GM18520 (cell line): ENCODE results near the gene C1orf226.

Experiments used
- ATAC-seq: cut with Tn5 transposase; IDR thresholded peaks from one replicate; pipeline ENCODE4 v1.9.1; 2021; ENCODE audit not compliant: unreplicated experiment

The C1orf226 gene

DNA sequence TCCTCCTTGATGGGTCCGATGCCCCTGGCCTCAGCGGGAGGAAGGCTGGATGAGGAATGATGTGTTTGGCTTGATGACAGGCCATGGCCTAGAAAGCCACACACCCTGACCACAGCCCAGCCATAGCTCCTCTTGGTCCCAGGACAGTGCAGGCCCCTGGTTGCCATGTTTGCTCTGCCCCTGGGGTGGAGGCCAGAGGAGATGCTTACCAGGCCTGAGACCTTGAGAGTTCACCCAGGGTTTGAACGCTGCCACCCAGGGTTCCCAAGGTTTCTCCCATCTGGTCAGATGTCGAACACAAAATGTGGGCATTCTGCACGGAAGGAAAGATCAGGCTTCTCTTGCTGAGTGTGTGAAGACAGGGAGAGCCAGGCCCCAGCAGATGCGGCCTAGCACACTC lies 2.6 kb downstream of the C1orf226 start:
- no peak for ATAC-seq

DNA sequence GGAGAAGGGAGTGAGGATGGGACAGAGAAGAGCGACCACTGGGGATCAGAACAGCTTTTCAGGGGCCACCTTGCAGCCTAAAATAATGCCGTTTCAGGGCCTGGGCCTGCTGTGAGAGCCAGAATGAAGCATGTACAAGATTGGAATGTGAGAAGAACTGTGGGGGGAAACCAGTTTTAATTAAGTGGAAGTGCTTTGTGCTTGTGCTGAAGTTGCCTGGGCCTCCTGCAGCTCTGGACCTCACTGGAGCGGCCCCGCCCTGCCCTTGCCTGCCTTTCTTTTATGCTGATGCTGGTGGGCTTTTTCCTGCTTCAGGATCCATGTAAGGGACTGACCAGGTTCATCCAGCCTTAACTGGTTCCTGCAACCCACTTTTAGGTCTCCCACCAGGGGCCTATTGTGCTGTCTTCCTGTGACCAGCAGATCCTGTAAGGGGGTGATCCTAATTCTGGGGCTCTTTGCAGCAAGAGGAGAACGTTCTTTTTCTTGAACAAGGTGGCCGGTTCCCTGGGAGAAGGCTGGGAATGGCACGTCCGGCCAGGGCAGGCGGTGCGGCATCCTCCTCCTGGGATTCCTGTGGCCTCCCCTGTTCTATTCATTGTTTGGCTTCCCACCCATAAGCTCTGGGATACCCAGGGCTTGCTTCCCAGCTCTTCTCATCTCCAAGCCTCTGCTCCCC lies 3.2 kb downstream of the C1orf226 start:
- no peak for ATAC-seq

DNA sequence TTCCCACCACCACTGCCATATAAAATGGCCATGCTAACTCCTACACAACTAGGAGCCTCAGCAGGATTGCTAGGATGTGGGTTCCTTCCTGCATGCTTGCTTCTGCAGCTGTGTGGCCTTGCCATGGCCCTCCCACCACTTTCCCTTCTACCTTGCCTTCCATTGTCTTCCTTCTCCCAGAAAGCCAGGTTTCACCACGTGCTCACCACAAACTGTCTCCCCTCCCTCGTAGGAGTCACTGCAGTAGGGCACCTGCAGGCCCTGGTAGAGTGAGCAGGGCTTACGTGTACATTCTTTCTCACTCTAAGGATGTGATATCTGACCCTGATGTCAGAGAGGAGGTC lies 3.7 kb downstream of the C1orf226 start:
- ATAC-seq, result no peak

DNA sequence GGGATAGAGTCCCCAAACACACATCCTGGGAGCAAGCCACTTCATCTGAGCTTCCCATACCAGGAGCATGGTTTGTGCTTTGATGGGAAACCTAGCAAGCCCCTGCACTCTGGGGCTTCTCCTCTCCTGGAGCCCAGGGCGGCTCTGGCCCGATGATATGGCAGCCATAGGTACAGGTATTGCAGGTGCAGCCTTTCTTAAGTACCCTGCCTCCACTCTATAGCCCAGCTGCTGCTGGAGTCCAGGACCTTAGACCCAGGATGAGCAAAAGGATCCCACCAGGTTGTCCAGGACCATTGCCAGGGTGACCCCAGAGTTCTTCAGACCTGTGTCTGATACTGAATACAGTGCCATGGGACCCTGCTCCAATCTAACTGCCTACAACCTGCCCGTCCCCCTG lies 4.2 kb downstream of the C1orf226 start:
- no peak for ATAC-seq

DNA sequence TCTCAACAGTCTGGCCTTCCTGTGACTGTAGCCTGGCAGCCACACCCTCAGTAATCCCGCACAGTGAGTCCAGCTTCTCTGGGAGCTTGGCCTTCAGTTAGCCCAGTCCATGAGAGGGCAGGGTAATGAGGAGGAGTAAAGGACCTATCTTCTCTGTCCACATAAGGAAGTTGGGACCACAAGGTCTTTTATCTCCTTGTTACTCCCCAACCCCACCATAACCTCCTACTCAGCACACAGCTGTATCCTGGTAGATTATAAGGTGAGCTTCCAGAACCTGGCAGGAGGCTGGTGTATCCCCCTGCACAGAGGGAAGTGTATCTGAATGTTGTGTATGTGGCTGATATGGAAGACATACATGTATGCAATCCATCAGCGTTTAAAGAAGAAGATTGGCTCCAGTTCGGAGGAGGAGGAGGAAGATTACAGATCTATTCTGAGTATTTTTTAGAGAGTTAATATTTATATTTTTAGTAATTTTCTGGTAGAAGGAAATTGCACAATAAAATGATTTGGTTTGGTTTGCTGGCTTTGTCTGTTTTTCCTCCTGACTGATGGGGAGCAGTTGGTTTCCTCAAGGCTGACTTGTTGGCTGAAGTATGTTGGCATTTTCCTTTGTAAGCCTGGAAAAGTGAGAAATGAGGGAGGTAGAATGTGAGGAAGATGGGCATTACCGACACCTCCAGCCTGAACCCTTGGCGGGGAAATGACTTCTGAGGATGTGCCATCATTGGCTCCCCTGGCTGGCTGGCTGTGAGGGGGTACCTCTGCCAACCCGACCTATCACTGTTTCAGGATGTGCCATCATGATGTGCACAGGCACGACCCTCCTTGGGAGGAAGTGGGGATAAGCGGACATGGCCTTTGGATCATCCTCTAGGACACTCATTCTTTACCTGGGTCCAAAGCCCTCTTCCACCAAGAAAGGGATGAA lies 5.0 kb downstream of the C1orf226 start:
- no peak for ATAC-seq

DNA sequence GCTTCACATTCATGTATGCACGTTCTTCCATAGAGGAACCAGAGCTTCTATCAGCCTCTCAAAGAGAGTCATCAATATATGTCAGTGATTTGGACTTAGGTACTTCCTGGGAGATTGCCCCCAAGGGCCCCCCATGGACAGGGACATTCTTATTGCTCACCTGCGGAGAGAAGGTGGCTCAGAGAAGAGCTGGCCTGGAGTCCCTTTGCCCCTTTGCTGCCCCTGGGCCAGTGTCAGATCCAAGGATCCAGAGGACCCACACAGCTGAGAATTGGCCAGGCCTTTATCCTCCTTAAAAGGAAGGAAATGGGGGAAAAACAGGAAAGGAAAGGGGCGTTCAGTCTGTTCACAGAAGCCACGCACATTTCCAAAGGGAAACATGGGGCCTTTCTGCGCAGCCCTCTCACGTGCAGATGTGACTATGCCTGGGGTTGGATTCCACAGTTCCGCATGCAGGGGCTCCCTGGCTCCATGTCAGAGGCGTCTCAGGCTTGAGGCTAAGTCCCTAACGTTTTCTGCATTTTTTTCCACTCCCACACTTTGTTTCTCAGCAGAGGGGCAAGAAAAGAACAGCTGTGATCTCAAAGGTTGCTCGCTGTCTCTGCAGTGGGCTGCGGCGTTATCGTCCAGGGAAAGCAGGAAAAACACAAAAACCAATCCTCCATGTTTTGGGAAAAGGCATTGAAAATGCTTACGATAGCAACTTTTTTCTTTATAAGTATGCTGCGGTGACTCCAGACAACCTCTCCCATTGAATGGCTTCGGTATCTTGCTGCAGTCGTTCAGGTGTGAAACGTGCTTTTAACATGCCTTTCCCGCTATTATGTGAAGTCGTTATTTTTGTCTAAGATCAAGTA lies 5.9 kb downstream of the C1orf226 start:
- ATAC-seq, result no peak

DNA sequence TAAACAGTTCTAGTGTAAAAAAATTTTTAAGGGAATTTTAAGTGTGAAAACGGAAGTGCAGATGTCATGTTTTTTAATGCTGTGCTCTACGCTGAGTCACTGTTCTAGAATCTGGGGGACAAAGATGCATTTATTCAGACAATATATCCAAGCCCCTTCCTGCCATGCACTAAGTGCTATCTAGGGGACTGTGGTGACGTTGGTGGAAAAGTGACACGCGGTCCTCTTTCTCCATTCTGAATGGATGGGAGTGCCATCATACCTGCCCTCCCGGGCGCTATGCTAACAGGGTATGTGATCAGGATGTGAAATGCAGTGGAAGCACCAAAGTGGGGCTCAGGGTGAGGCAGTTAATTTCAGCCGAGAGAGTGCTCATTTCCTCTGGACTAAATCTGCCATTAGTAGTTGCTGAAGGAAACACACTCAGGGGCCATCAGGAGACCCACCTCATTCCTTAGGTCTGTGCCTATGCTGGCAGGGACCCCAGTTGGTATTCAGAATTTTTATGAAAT lies 6.6 kb downstream of the C1orf226 start:
- no peak for ATAC-seq

DNA sequence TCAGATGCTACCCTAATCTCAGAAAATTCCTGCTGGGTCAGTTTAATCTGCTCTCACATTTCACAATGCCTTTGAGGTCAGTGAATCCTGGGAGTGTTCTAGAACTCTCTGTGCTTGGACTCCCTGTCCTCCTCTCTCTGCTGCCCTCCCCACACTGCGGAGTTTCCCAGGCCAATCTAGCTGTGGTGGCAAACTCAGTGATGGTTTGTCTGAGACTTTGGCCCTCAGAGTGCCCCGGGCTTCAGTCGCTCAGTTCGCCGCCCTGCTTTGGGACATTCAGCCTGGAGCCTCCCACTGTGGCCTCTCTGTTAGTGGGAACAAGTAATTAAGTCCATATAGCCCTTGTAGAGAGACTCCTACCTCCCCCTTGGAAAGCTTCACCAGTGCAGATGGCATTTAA lies 7.1 kb downstream of the C1orf226 start:
- no peak for ATAC-seq

DNA sequence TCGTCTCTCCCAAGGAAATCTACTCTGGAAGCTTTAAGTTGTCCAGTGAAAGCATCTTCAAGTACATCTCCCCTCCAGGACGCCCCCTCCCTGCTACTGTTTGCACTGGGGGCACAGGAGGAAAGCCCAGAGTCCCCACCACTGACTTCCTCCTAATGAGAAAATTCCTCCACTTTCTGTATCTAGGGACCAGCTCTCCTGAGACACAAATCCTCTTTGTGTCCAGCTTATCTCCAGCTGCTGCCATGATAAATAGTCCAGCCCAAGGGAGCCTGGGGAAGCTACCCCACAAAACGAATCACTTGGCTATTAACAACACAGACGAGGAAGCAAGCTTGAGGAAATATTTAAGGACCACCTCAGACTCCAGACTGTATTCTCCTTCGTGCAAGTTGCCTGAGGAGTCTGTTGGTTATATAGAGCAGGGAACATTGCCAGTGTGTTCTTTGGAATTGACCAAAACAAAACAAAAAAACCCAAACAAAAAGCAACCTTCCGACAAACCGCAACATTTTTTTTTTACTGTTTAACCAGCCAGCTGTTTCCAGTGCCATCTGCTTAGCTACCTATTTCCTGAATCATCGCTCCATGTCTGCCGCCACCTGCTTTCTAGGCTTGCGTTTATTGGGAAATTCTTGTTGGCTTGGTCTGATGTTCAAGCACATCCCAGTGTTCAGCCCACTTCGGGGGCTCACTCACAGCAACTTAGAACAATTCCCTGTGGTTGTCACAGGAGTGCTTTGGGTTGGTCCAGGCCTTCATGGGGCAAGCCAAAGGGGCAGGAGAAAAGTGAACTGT lies 7.7 kb downstream of the C1orf226 start:
- ATAC-seq, result no peak

DNA sequence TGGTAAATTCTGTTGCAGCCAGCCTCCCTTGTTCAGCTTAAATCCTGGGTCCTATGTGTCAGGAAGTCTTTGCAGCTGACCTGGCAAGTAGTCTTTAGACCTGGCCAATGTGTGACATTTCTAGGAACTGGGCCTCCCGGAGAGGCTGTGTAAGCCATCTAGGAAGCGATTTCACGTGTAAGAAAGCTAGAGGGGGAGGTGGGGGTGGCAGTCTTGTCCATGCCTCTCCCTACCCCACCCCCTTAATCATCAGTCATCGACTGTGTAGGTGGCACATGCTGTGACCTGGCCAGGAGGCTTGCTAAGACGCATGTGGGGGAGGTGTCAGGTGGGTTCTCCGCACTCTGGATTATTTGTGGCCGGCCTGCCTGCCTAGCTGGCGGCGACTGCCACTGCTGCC lies 8.4 kb downstream of the C1orf226 start:
- no peak for ATAC-seq

DNA sequence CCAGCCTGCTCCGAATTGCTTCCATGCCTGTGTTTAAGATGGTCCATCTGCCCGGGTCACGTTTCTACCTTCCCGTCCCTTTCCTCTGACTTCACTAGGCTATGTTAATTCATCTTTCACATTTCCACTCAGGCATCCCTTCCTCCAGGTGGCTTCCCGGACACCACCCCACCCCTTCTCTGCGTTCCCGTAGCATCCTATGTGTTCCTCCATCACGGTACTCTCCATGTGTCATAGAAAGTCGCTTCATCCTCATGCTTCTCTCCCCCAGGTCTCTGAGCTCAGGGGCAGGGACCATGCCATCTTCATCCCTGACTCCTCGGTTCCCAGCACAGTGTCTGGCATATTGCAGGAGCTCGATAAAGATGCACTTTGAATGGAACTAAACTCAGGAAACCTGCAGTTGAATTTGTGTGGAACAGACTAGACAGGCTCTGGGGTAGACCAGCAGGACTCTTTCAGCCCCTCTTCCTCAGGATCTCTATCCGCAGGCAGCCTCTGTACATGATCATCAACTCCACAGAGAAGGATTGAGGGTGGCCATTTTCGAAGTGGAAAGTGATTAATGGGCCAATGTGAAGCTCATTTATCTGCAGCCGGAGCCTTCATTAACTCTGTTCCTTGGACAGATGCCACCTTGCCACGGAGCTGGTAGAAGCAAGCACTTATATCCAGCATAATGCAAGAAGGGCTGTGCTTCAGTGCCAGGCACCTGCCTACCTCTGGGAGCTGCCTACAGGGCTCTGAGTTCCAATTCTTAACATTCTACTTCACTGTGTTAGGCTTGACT lies 9.1 kb downstream of the C1orf226 start:
- ATAC-seq, result no peak

DNA sequence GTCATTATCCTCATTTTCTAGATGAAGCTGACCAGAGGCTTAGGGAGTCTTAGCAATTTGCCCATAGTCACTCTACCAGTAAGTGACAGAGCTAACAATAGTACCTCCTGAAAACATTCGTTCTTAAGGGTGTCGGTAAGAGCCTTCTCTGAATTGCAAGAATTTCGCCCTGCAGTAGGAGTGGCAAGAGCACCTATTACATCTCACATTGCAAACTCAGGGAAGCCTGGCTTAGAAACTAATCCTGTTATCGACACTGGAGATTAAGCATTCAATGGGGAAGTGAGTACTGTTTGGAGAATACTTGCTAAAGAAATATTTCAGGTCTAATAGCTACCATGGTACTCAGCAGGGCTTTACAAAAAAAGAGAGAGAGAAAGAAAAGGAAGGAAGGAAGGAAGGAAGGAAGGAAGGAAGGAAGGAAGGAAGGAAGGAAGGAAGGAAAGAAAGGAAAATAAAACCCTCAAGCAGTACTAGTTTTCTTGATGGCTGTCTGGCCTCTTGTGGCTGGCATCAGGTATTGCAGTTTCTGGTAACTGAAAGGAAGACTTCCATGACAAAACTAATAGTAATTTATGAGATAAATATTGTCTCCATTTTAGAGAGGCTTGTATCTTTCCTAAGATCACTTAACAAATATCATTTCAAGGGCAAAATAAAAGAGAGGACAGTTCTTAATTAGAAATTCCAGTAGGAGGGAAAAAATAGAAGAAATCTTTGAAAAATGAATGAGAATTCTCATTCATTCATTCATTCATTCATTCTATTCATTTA lies 10.4 kb downstream of the C1orf226 start:
- no peak for ATAC-seq

DNA sequence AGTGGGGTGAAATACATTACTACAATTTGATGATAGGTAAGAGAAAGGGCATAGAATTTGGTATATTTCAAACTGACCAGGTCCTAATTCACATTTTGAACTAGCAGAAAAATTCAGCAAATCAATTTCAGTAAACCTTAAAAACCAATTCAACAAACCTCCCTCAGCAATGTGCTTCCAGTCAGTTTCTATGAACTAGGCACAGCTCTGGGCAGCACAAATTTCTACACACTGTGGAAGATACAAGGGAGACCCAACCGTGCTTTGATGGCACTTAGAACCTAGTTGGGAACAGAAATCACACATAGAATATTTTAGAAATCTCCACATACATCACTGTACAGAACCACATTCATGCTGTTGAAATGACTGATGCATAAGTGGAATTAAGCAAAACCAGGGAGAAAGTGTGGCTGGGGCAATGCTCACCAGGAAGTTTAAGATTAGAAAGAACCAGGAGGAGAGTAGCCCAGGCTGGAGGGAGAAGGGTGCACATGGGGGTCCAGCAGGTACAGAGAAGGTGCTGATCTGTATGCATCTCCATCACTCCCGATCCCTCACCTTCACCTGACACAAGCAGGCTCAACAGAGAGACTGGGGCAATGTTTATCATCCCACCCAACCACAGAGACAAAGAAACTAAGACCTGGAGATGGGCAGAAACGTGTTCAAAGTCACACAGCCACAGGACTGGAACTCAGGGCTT lies 14.8 kb downstream of the C1orf226 start:
- ATAC-seq, result no peak

DNA sequence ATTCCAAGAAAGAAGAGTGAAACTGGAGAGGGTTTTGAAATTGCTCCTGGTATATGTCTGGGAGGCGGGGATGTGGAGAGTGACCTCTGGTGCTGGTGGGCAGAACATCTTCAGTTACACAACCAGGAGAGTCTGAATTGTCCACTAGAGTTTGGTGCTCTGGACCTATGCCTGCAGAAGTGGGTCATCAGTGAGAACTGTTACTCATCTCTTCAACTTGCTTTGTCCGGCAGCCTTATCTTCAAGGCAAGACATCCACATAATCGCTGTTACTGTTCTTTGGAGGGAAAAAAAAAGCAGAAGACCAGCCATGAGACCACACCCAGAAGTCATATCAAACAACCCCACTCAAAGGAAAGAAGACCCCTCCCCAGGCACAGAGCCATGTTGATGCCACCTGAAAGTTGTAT lies 15.5 kb downstream of the C1orf226 start:
- no peak for ATAC-seq

DNA sequence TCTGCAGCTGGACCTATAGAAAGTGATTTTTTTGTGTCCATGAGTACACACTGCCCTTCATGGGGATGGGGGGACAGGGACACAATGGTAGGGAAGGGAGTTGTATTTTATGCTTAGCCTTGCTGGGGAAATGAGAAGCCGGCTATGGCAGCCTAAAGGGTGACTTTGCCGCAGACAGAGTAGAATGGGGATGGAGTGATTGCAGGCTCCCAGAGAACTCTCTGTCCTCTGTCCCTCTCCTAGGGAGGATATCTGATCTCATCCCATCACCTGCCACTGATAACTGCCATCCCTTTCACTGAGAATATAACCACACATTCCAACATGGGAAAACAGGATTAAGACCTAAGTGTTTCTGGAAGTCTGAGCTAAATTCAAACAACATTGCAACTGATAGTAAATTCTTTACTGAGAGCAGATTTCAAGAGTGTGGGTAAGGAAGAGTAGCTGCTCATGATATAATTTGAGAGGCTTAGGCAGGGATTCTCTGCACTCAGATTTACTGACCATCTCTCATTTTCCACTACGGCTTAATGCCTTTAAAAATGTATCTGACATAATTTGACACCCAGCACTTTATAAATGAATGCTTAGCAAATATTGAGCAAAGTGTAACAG lies 16.5 kb downstream of the C1orf226 start:
- no peak for ATAC-seq

DNA sequence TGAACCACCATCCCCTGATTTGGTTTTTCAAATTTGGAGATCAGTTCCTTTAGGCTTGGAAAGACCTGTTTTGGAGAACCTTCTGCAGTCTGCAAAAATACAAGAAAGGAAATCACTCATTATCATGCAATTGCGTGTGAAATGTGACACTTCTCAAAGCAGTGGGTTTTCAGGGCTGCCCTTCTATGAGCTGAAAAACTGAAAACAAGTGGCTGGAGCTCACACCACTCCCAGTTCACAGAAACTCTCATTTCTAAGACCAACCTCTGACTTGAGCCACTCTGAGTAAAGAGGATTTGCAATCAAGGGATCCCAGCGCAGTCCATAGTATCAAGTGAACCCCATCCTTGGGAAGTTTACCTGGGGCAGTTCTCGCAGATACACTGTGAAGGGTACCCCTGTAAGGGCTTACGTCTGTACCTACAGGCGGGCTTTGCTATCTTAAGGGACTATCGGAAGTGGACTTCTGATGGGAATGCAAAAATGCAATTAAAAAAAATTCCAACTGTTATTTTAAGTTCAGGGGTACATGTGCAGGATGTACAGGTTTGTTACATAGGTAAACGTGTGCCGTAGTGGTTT lies 17.6 kb downstream of the C1orf226 start:
- ATAC-seq, result no peak

DNA sequence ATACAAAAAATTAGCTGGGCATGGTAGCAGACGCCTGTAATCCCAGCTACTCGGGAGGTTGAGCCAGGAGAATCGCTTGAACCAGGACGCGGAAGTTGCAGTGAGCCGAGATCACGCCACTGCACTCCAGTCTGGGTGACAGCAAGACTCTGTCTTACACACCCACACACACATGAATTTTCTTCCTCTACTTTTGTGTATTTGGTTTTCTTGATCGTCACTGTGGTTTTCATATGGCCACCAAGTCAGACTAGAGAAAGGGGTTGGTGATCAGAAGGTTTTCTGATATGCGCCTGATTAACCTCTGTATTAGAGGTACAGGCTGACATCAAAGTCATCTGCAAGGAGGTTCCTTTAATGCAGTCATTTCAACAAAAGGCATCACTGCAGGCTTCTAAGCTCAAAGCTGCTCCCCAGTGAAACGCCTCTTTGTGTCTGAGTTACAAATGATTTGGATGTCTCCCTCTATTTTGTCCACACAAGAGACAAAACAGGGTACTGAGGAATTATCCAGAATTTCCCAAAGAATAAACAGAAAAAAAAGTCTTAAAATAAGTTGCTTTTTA lies 19.3 kb downstream of the C1orf226 start:
- ATAC-seq, result no peak
